Panc1 (cell line): ENCODE data around the gene DDX55. TPM values are rescaled to one million over a fixed set of nuclear protein-coding genes. Genes with fewer than 3 reads are reported as not detected.

Experiments used
- ATAC-seq: fragments of 200-7000 bp; cut with Tn5 transposase; 2 replicates; pipeline ENCODE4 v1.9.1; 2020; ENCODE audit warnings: mild to moderate bottlenecking, moderate library complexity
- BruUV-seq: library from RNA; stranded (reverse); fragments of 400-500 nt; replicated peaks from 2 replicates; lab custom pipeline; 2021; lab: Mats Ljungman, UMichigan
- CTCF ChIA-PET: fragments of 300-600 bp; sonication (Branson Sonifier 250); formaldehyde crosslinking; loops from one replicate; lab custom pipeline; 2022; ENCODE audit warnings: antibody characterized with exemption; lab: Charles Lee
- POLR2A ChIA-PET: fragments of 300-600 bp; sonication (Branson Sonifier 250); formaldehyde crosslinking; loops from one replicate; lab custom pipeline; 2022; ENCODE audit warnings: antibody characterized with exemption; lab: Charles Lee
- DNase-seq: peaks from one replicate; pipeline ENCODE4 v3.0.0-alpha.2; 2010; ENCODE audit warnings: low read depth, low spot score
- H3K27ac ChIP-seq: 2 replicates; pipeline ENCODE4 v1.5.1; 2011; ENCODE audit warnings: mild to moderate bottlenecking, low read length, inconsistent platforms
- H3K27me3 ChIP-seq: fragments of 200-500 bp; sonication (Bioruptor generic); 2 replicates; pipeline ENCODE4 v1.6.0; 2014; ENCODE audit warnings: low read length, inconsistent platforms; ENCODE audit not compliant: control insufficient read depth, insufficient read depth
- H3K36me3 ChIP-seq: fragments of 200-500 bp; sonication (Bioruptor generic); 2 replicates; pipeline ENCODE4 v1.5.1; 2014; ENCODE audit warnings: inconsistent platforms, mild to moderate bottlenecking, low read length, moderate library complexity; ENCODE audit not compliant: control insufficient read depth, insufficient read depth
- H3K4me1 ChIP-seq: 2 replicates; pipeline ENCODE4 v1.5.1; 2011; ENCODE audit warnings: inconsistent platforms, mild to moderate bottlenecking, low read length, moderate library complexity; ENCODE audit not compliant: control insufficient read depth, insufficient read depth
- H3K4me3 ChIP-seq, 2 experiments: 2 replicates each; pipeline ENCODE4 v1.5.1; 2011 to 2012; ENCODE audit warnings: low read depth in 2 of 2, low read length in 2 of 2, mild to moderate bottlenecking in 2 of 2, inconsistent platforms in 1 of 2, moderate library complexity in 1 of 2
- H3K9me3 ChIP-seq: fragments of 200-500 bp; sonication (Bioruptor generic); 2 replicates; pipeline ENCODE4 v1.5.1; 2014; ENCODE audit warnings: low read depth, mild to moderate bottlenecking, inconsistent platforms, low read length, moderate library complexity; ENCODE audit not compliant: control insufficient read depth, insufficient read depth
- CTCF ChIP-seq: fragments of 450-650 bp; IDR thresholded peaks from 2 replicates; pipeline ENCODE4 v1.5.1; 2017; ENCODE audit warnings: mild to moderate bottlenecking
- POLR2AphosphoS5 ChIP-seq: IDR thresholded peaks from 2 replicates; pipeline ENCODE4 v1.6.1; 2012; ENCODE audit warnings: mild to moderate bottlenecking, low read depth, low read length, moderate library complexity
- REST ChIP-seq, 2 experiments: IDR thresholded peaks; 2 replicates each; pipeline ENCODE4 v1.6.1; 2011 to 2012; ENCODE audit warnings: low read depth in 2 of 2, control low read depth in 1 of 2, low read length in 1 of 2, mild to moderate bottlenecking in 1 of 2, moderate library complexity in 1 of 2; ENCODE audit not compliant: insufficient read depth in 1 of 2
- SIN3A ChIP-seq: IDR thresholded peaks from 2 replicates; pipeline ENCODE4 v1.6.1; 2012; ENCODE audit warnings: low read depth, mild to moderate bottlenecking, low read length, moderate library complexity, borderline replicate concordance; ENCODE audit not compliant: insufficient read depth
- TCF7L2 ChIP-seq: IDR thresholded peaks from 2 replicates; pipeline ENCODE4 v1.6.1; 2011; ENCODE audit warnings: mild to moderate bottlenecking, low read depth, low read length, inconsistent platforms
- in situ Hi-C: cut with HindIII; loops from 2 replicates; pipeline ENCODE4 v1.10.0; 2016; ENCODE audit warnings: low sequenced_read_pairs, low pct_unique_long_range_greater_than_20kb
- intact Hi-C: fragments of 100-400 bp; cut with micrococcal nuclease; formaldehyde crosslinking; loops from one replicate; pipeline ENCODE4 v1.10.0; 2022; ENCODE audit not compliant: unreplicated experiment
- total RNA-seq: library from RNA; stranded (reverse); gene quantifications from one replicate; pipeline ENCODE4 v1.2.1, GENCODE V29; 2021; ENCODE audit not compliant: unreplicated experiment

The DDX55 gene
- total RNA-seq, 1 experiment from 2014 or later, result 46.3 TPM

GRCh38 chr12:123614531-123614930, 12.6 kb downstream of the DDX55 start:
- intact Hi-C loops (no loop called here), in situ Hi-C loops (no loop called here)
- ChIA-PET POLR2A (no interaction called here), CTCF (no interaction called here)
- TF ChIP-seq REST (IDR thresholded peaks at IDR 0.05; ENCODE audit: insufficient read depth in 1 of 2, low read depth in 2 of 2, low read length in 1 of 2) (no peak), SIN3A (no peak), POLR2AphosphoS5 (no peak), CTCF (no peak), TCF7L2 (no peak)
- Histone ChIP-seq H3K27ac (no peak overlapping the region), H3K9me3 (no peaks in the 10 kb centered on the region), H3K4me1 (no peaks in the 10 kb centered on the region), H3K36me3 (peaks cover 43% of the 10 kb centered on the region), H3K27me3 (no peaks in the 10 kb centered on the region), H3K4me3 (no peak overlapping the region)
- ATAC-seq, result no peak
- no peak for DNase-seq
- no TSS peak for BruUV-seq

GRCh38 chr12:123617144-123617543, 15.2 kb downstream of the DDX55 start:
- Histone ChIP-seq H3K4me1 (no peaks in the 10 kb centered on the region), H3K4me3 (no peak overlapping the region), H3K27me3 (no peaks in the 10 kb centered on the region), H3K9me3 (no peaks in the 10 kb centered on the region), H3K36me3 (peaks cover 52% of the 10 kb centered on the region), H3K27ac (no peak overlapping the region)
- ChIA-PET POLR2A (no interaction called here), CTCF (interaction anchor here (0.7 kb wide), 1 partner anchor 9 kb away, joined by 7 read pairs; no protein-coding TSS in a partner anchor)
- ATAC-seq, result no peak
- no peak for TF ChIP-seq POLR2AphosphoS5
- in situ Hi-C loops, result no loop called here
- intact Hi-C loops, result no loop called here
- DNase-seq, result no peak
- no TSS peak for BruUV-seq

GRCh38 chr12:123617580-123617979, 15.7 kb downstream of the DDX55 start:
- POLR2A ChIA-PET, result interaction anchor here (0.6 kb wide), 1 partner anchor 277 kb away, joined by 3 read pairs; no protein-coding TSS in a partner anchor
- CTCF ChIA-PET, result interaction anchor here (0.7 kb wide), 2 partner anchors 8 to 9 kb away, joined by 5 to 7 read pairs; no protein-coding TSS in a partner anchor

More at GRCh38 chr12:123617580-123617979, 15.7 kb downstream of the DDX55 start:
- no peaks in the 10 kb centered on the region for H3K27me3 ChIP-seq
- no peak for ATAC-seq
- no peak for DNase-seq
- no peaks in the 10 kb centered on the region for H3K9me3 ChIP-seq
- in situ Hi-C loops (no loop called here), intact Hi-C loops (no loop called here)
- H3K27ac ChIP-seq, result no peak overlapping the region
- no peak overlapping the region for H3K4me3 ChIP-seq
- no peak for TF ChIP-seq REST (IDR thresholded peaks at IDR 0.05; ENCODE audit: insufficient read depth in 1 of 2, low read depth in 2 of 2, low read length in 1 of 2)
- no peak for TF ChIP-seq TCF7L2
- no peak for TF ChIP-seq CTCF
- TF ChIP-seq POLR2AphosphoS5, result no peak
- TF ChIP-seq SIN3A, result no peak
- H3K4me1 ChIP-seq, result no peaks in the 10 kb centered on the region
- BruUV-seq, result no TSS peak
- H3K36me3 ChIP-seq, result peaks cover 51% of the 10 kb centered on the region
